ENCODE results near the gene PMEPA1.

Gene PMEPA1

GRCh38 chr20:57709823-57710799 lies at the start of gene PMEPA1:
Gene PMEPA1, minus strand, starts transcription at chr20:57710015. Its CDS starts 433 bp downstream, at chr20:57709582.
- DNase-seq (ENCODE audit: low read depth), result peak; percentile 90

- DNase-seq (ENCODE audit: low read depth), result no peak
Measured at GRCh38 chr20:57757767-57758166, 48.0 kb upstream of the PMEPA1 start.

DNA sequence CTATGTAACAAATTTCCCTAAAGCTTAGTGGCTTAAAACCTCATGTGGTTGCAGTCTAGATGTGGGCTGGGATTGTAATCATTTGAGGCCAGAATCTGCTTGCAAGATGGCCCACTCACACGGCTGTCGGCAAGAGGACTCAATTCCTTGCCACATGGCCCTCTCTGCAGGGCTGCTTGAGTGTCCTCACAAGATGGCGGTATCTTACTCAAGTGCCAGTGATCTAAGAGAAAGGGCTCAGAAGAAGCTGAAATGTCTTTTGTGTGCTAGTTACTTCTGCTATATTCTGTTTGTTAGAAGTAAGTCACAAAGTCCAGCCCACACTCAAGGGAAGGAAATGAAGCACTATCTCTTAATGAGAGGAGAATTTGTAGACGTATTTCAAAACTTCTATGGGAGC lies 47.1 kb upstream of the PMEPA1 start:
- no peak for DNase-seq (ENCODE audit: low read depth)

DNA sequence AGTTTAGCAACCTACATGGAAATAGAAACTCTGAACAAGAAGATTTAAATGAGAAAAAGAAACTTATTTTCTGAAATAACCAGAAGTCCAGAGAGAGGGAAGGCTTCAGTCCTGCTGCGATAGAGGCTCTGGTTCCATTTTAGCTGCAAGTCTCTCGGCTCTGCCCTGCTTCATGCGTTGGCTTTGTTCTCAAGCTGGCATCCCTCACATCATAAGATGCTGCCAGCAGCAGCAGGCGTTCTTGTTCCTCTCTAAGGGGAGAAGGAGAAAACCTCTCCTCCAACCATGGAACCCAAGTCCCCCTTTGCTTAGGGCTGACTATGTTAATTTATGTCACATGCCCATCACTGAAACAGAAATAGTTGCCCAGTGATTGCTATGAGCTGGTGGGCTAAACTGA lies 46.4 kb upstream of the PMEPA1 start:
- DNase-seq (ENCODE audit: low read depth), result no peak

GRCh38 chr20:57755609-57756008 lies 45.8 kb upstream of the PMEPA1 start:
- no peak for DNase-seq (ENCODE audit: low read depth)

DNA sequence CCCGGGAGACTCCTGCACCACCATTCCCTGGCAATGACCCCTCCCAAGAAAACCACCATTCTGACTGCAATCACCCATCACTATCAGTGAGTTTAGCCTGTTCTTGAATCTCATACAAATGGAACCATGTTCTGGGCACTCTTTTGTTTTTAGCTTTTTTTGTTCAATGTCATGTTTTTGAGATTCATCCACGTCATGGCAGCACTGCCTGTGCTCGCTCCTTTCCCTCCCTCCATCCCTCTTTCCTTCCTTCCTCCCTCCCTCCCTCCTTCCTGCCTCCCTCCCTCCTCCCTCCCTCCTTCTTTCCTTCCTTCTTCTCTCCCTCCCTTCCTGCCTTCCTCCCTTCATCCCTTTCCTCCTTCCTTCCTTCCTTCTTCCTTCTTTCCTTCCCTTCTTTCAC lies 44.4 kb upstream of the PMEPA1 start:
- DNase-seq (ENCODE audit: low read depth), result no peak

DNA sequence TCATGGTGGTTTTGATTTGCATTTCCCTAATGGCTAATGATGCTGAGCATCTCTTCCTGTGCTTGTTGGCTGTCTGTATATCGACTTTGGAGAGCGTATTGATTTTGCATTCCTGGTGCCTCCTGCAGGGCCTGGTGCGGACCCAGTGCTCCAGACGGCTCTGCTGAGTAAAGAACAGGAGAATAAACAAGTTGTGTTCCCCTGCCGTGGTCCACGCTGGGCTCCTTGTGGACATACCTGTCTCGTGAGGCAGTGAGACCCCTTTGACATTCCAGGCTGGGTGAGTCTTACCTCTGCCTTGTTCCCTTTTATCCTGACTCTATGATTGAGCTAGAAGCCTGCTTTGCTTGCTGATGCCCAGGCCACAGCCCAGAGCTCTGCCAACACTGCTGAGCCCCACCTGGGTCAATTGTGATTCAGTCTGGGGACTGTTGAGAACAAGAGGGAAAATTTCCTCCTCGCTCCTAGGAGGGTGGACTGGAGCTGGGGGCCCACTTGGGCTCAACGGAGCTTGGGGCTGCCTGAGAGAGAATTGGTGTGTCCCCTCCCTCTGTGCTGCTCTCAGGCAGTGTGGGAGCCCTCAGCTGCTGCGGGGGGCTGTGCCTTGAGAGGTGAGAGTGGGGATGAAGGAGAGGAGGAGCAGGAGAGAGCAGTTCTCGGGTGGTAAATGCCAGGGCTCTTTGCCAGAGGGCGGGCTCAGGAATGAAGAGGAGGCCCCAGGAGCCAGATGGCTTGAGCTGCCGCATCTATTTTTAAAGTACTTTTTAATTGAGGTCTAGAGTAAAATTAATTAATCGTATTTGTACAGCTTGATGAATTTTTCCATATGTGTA lies 43.7 kb upstream of the PMEPA1 start:
- DNase-seq (ENCODE audit: low read depth), result no peak

DNA sequence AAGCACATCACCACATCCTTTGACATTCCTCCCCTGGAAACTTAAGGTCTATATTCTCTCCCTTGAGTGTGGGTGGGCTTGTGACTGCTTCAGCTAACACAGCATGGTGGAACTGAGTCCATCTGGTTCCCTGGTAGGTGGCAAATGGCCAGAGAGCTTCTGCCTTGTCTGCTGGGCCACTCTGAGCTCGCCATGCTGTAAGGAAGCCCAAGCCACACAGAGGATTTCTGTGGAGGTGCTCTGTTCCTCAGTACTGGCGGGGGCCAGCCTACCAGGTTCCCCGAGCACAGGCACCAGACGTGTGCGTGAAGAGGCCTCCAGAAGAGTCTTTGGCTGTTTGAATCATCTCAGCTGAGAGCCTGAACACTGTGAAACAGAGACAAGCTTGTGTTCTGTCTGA lies 41.6 kb upstream of the PMEPA1 start:
- DNase-seq (ENCODE audit: low read depth), result no peak

GRCh38 chr20:57749869-57750268 lies 40.1 kb upstream of the PMEPA1 start:
- no peak for DNase-seq (ENCODE audit: low read depth)

GRCh38 chr20:57749131-57749690 lies 39.4 kb upstream of the PMEPA1 start:
- no peak for DNase-seq (ENCODE audit: low read depth)

DNA sequence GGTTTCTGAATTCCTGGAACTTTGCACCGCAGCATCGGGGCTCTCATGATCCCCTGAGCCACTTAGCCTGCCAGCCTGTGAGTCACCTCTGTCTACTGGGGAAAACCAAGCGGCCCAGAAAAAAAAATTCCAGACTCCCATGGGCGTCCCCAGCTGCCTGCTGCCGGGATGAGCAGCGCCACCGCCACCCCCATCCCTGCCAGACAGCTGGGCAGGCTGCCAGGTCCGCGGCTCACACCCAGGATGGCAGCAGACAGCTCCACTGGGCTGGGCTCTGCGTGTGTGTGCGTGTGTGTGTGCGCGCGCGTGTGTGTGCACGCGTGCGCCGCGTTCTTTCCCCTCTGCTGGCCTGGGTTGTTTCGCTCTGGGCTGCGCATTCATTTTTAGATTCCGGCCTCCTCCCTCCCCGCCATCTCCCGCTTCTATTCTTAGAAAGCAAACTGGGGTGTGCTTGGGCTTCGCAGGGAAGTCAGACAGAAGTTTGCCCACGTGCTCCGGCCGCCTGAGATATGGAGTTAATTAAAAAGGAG lies 38.9 kb upstream of the PMEPA1 start:
- DNase-seq (ENCODE audit: low read depth), result peak; percentile 29

- no peak for DNase-seq (ENCODE audit: low read depth)
Measured at GRCh38 chr20:57747861-57748481, 38.2 kb upstream of the PMEPA1 start.

DNA sequence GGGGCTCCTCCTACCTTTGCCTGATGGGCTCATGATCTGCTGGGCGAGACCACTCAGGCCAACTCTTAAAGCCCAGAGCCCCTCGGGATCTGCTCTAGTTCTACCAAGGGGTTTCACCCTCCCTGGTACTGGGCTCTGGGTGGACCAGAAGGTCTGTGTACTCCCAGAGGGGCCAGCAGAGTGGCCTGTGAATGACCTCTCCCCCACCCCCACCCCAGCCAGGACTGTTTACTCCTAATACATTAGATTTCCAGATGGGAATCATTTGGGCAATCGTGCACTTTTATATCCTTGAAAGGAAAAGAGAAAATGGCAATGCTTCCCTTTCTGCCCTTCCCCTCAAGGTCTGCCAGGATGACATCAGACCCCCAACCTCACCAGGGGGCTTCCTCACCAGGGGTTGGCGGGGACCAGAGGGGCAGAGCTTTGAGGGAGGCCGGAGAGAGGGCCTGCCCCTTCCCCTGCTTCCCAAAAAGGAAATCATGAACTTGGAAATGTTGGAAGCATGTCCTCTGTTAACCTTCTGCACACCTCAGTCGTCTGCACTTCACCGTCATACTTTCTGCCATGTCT lies 37.1 kb upstream of the PMEPA1 start:
- no peak for DNase-seq (ENCODE audit: low read depth)

DNA sequence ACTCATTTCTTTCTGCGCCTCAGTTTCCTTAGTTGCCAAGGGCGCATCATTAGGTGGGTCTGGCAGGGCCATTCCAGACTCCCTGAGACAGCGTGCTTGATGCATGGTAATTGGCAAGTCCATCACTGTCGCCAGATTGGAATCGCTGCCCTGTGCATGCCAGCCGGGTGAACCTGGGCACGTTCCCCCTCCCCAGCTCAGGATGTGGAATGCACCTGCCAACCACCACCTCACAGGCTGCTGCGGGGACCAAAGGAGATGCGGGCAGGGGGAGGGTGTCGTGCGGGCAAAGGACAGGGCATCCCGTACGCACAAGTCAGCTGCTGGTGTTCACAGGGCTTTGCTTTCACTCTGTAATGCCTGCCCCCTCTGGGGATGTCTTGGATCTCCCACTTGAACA lies 36.4 kb upstream of the PMEPA1 start:
- no peak for DNase-seq (ENCODE audit: low read depth)

DNA sequence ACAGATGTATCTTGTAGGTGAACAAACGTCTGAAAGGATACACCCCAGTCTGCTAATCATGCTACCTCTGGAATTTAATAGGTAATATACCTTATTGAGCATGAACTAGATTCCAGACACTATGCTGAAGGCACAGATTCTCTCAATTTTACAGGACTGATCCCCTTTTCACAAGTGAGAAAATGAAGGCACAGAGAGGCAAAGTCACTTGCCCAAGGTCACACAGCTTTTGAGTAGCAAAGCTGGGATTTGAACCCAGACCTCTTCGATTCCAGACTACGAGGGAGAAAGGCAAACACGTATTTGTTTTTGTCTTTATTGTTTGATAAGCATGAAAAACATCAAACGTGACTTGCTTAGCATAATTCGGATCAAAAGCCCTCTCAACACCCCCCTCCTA lies 34.4 kb upstream of the PMEPA1 start:
- DNase-seq (ENCODE audit: low read depth), result no peak

DNA sequence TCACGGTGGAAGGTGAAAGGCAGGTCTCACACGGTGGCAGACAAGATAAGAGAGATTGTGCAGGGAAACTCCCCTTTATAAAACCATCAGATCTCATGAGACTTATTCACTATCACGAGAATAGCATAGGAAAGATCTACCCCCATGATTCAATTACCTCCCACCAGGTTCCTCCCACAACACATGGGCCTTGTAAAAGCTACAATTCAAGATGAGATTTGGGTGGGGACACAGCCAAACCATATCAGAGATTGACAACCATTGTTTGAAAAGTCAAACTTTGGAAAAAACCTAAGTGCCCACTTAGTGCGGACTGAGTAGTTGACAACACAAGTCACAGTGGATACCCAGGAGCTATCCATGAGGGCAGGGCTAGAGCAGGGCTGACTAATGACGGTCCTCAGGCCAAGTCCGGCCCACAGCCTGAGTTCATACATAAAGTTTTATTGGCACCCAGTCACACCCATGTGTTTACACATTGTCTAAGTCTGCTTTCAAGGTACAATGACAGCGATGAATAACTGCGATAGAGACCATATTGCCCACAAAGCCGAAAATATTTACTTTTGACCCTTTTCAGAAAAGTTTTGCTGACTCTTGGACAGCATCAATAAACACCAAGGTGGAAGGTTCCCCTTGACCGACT lies 33.8 kb upstream of the PMEPA1 start:
- no peak for DNase-seq (ENCODE audit: low read depth)

DNA sequence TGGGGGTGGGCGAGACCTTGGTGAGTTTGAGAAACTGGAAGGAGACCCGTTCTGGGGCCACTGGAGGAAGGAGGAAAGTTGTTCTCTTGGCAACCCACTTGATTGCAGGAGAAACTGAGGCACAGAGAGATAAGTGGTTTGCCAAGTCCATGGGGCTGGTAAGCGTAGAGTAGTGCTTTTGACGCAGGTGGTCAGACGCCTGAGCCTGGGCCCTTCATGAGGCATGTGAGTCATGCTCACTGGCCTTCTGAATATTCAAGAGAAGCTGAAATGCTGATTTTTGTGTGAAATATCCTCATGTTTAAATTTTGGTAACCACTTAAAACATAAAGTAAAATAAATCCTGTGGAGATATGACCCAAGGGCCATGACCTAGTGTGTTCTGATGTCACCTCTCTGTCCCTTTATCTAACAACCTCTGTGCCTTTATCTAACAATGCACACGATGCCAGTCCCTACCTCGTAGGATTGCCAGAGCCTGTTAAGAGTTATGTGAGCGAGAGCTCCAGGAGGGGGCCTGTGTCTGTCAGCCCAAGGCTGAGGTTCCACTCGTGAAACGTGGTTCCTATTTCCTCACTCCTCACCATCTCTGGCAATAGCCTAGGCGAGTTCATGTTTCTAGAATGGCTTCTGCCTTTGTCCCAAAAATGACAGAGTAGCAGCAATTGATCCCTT lies 32.8 kb upstream of the PMEPA1 start:
- DNase-seq (ENCODE audit: low read depth), result no peak

GRCh38 chr20:57738484-57738883 lies 28.7 kb upstream of the PMEPA1 start:
- no peak for DNase-seq (ENCODE audit: low read depth)

GRCh38 chr20:57738053-57738452 lies 28.2 kb upstream of the PMEPA1 start:
- DNase-seq (ENCODE audit: low read depth), result no peak

- DNase-seq (ENCODE audit: low read depth), result no peak
Measured at GRCh38 chr20:57737349-57737748, 27.5 kb upstream of the PMEPA1 start.

Measured in activated T-helper 9 cell treated with anti-CD3 and anti-CD28 coated beads, Interleukin-2, amount 50 U/mL, for 16 hours (primary cell).